Stimulated activated naive CD4-positive, alpha-beta T cell (primary cell): ENCODE measurements around the gene MAP1LC3B2.
"Not testable (repeated sequence)": the region's sequence is repeated elsewhere in the genome, so short reads cannot be mapped to it uniquely, and the experiment has no call there.

Source experiments
- DNase-seq, 6 experiments: peaks; one replicate each; lab custom pipeline; 2025; lab: John Stamatoyannopoulos, UW

MAP1LC3B2 gene

DNA sequence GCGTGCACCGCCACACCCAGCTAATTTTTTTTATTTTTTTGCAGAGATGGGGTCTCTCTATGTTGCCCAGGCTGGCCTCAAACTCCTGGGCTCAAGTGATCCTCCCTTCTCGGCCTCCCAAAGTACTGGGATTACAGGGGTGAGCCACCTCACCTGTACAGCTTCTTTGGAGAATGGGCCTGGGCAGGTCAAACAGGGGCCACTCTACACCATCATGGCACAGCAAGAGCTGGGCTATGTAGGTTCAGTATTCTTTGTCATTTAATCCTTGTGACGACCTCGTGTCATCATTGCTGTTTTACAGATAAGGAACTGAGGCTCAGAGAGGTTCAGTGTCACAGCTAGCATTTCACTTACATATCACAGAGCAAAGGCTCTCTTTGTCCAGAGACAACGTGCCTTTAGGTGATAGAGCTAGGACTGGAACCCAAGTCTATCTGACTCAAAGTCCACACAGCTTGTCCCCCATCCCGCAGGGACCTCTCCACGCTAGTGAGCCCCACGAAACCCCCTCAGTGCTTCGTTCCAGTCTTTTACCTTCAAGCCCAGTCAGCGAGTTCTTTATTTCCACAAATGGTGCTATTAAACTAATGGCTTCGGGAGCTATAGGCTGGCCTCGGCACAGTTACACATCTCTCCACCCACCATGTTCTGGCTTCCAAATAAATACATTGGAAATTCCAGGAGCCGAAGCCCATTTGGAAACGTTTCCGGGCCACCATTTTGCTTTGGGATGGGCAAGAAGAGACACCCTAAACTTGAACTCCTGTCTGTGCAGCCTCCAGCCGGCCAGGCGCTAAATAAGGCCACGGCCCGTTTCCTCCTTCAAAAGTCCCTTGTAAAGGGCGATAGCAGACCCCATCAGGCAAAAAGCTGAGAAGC, 660 bp upstream of the MAP1LC3B2 start:
- DNase-seq: no peak

DNA sequence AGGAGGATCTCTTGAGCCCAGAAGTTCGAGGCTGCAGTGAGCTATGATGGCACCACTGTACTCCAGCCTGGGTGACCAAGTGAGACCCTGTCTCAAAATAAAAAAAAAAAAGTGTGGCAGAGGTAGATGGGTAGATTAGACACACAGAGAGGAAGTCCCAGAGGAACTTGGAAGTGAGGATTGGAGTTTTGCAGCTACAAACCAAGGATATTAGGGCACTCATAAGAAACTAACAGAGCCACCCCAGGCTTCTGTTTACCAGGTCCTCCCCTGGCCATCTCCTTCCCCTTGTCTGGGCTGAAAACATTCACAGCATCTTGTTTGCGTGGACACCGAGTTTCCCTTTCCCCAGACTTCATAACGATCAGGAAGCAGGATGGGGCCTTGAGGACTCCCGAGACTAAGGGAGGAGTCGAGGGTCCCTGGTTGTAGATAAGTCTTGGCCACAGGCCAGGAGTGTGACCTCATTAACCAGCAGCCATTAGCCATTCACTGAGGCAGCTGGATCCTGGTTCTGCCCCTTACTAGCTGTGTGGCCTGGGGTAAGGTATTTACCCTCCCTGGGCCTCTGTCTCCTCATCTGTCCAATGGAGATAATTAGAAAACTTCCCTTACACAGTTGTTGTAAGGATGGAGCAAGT, 2.1 kb downstream of the MAP1LC3B2 start:
- DNase-seq: no peak

DNA sequence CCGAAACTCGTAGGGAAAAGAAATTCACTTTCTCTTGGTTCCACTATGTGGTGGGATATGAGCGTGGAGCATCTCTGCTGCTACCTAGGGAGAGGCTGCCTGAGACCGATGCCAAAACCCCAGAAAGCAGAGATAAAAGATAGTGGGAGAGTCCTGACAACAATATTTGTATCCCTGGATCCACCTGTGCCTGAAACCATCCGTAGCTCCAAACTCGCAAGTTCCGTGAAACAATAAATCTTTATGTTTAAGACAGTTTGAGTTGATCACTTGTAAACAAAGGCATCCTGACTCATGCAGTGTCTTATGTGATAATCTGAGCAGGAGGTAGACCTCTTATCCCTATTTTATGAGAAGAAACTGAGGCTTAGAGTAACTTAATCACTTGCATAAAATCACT, 2.9 kb downstream of the MAP1LC3B2 start:
- no peak for DNase-seq

DNA sequence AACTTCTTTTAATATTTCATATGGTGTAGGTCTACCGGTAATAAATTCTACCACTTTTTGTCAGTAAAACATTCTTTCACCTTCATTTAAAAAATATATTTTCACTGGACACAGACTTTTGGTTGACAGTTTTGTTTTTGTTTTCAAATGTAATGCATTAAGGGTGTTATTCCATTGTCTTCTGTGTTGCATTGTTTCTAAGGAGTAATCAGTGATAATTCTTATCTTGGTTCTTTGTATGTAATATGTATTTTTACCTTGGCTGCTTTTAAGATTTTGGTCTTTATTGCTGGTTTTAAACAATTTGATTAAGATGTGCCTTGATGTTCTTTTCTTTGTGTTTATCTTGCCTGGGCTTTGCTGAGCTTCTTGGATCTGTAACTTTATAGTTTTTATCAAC, 4.1 kb downstream of the MAP1LC3B2 start:
- no peak for DNase-seq

DNA sequence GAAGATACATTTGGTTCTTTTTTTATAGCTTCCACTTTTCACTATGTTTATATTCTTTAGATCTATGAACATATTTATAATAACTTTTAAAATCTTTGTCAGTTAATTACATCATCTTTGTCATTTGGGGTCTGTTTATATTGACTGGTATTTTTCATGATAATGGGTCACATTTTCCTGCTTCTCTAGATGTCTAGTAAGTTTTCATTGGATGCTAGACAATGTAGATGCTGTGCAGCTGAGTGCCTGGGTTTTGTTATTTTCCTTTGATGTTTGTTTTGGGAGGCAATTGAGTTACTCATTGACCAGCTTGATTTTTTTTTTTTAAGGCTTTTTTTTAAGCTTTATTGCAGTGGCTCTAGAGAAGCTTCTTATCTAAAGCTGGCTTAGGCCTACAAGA, 4.9 kb downstream of the MAP1LC3B2 start:
- no peak for DNase-seq

DNA sequence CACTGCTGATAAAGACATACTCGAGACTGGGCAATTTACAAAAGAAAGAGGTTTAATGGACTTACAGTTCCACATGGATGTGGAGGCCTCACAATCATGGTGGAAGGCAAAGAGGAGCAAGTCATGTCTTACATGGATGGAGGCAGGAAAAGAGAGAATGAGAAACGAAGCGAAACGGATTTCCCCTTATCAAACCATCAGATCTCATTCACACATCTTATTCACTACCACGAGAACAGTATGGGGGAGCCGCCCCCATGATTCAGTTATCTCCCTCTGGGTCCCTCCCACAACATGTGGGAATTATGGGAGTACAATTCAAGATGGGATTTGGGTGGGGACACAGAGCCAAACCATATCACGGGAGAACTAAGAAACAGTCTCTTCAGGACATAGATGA, 6.0 kb downstream of the MAP1LC3B2 start:
- DNase-seq: not testable (repeated sequence)

DNA sequence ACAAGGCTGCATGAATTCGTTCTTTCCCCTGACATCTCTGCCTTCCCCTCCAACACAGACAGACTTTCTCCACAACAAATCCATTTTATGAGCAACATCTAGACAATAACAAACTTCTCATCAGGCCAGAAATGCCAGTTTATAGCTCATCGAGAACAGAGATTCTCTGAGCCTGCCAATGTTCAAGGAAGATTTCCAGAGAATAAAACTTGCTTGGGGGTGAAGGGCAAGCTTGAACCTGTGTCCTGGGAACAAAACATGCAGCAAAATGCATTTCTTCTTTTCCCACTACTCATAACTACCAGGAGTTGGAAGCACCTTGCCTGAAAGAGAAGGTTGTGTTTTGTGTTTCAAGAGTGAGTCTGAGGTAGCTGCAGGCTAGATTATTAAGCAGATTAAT, 6.8 kb downstream of the MAP1LC3B2 start:
- DNase-seq: no peak

DNA sequence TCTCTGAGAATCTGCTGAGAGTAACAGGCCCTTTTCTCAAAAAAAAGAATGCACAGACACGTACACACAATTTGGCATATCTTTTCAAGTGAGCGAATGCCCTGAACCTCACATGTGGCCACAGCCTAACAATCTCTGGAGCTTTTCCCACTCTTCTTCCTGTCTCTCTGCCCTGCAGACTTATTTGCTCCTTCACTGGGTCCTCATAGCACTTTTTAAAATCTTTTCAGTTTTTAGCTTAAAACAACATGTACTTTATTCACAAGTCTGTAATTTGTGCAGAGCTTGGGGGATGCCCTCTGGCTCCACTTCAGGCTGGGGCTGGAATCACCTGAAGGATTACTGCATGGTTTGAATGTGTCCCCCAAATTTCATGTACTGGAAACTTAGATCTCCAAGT, 9.0 kb downstream of the MAP1LC3B2 start:
- DNase-seq: no peak

DNA sequence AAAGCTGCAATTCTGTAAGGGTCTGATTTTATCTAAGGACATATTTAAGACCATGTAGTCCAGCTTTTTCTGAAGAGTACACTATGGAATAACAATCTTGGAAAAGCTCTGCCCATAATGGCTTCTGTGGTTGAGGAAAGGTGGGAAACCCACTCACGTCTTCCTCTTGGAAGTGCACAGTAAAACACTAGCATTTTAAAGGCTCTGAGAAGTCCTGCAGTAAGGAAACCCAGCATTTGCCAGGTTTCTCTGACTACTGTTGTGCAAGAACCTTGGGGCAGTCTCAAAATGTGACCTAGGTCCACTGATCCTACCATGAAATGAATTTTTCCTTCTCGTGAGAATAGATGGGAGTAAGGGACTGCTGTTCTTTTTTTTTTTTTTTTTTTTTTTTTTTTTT, 11.9 kb downstream of the MAP1LC3B2 start:
- DNase-seq: no peak

DNA sequence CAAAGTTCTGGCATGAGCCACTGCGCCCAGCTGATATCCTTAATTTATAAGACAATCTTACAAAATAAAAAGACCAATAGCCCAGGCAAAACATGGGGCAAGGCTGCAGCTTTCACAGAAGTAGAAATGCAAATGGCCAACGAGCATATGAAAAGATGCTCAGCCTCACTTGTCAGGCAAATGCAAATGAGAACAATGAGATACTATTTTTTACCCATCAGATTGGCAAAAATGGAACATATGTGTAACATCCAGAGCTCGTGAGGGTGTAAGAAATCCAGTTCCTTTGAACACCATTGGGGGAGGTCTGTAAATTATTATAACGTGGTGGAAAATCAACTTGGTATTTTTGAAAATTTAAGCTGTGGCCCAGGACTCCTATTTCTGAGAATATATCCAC, 14.6 kb downstream of the MAP1LC3B2 start:
- no peak for DNase-seq

DNA sequence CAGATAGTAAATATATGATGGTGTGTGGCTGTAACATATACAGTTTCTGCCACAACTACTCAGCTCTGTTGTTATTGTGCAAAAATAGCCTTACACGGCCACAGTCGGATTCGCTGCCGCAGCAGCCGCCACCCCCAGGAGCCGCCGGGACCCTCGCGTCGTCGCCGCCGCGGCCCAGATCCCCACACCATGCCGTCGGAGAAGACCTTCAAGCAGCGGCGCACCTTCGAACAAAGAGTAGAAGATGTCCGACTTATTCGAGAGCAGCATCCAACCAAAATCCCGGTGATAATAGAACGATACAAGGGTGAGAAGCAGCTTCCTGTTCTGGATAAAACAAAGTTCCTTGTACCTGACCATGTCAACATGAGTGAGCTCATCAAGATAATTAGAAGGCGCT, 16.6 kb downstream of the MAP1LC3B2 start:
- DNase-seq: not testable (repeated sequence)

DNA sequence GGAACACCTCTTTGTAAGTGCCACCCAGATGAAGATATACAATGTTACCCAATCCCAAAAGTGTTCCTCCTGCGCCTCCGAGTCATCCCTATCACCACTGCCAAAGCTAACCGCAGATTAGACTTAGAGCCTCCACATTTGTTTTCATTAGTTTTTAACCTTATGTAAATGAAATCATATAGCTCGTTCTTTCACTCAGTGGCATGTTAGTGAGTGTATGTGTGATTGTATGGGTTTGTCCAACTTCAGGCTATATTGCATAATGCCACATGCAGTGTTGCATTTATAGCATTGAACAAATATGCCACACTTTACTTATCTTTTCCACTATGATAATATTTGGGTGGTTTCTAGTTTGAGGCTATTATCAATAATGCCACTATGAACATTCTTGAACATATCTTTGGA, 18.0 kb downstream of the MAP1LC3B2 start:
- no peak for DNase-seq

DNA sequence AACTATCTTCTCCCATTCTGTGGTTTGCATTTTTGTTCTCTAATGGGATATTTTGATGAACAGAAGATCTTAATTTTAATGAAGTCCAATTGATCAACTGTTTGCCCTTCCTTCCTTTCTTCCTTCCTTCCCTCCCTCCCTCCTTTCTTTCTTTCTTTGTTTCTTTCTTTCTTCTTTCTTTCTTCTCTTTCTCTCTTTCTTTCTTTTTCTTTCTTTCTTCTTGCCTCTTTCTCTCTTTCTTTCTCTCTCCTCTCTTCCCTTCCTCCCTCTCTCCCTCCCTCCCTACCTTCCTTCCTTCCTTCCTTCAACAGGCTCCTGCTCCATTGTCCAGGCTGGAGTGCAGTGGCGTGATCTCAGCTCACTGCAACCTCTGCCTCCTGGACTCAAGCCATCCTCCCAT, 18.9 kb downstream of the MAP1LC3B2 start:
- no peak for DNase-seq

DNA sequence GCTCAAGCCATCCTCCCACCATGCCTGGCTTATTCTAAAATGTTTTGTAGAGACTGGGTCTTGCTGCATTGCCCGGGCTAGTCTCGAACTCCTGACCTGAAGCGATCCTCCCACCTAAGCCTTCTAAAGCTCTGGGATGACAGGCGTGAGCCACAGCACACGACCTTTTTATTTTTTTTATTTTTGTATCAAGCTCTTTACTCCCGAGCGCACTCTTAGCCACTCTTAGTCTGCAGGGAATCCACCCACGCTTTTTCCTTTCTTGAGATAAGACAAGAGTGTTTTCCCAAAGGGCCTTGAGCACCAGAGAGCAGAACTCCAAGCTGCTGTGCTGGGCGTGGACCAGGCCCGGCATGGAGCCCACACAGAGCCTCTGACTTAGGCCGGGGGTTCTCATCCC, 23.4 kb downstream of the MAP1LC3B2 start:
- no peak for DNase-seq

DNA sequence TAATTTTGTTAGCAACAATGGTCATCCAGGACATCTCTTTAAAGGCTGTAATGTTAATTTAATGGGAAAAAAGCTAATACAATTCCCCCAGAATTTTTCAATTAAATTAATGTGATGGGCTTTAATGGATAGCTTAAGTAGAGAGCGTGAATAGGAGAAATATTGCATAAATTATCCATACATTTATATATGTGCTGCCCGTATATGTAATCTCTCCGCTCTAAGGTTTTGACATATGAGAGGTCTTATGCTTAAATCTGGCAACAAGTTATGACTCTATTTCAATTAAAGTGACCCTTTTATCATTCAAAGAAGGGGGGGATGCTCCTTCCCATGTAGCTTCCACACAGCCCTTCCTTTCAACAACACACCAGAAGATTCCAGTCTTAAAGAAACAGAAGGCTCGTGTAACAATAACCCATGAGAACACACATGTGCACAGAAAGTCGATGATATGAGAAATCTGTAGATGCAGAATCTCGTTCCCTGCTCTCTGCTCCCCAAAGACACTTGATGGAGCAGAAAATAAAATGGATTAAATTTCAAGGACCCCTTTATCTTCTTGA, 24.0 kb downstream of the MAP1LC3B2 start:
- no peak for DNase-seq

DNA sequence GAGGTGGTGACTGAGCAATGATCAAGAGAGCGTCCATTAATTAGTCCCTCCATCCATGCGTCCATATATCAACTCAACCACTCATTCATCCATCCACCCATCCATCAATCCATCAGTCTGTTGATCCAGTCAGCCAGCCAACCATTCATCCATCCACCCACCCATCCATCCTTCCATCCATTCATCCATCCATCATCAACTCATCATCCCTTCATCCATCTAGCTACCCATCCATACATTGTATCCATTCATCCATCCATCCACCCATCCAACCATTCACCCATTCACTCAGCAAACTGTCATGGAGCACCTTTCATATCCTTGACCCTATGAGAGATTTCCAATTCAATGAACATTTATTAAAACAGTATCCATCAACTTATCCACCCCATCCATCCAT, 28.1 kb downstream of the MAP1LC3B2 start:
- DNase-seq: no peak

DNA sequence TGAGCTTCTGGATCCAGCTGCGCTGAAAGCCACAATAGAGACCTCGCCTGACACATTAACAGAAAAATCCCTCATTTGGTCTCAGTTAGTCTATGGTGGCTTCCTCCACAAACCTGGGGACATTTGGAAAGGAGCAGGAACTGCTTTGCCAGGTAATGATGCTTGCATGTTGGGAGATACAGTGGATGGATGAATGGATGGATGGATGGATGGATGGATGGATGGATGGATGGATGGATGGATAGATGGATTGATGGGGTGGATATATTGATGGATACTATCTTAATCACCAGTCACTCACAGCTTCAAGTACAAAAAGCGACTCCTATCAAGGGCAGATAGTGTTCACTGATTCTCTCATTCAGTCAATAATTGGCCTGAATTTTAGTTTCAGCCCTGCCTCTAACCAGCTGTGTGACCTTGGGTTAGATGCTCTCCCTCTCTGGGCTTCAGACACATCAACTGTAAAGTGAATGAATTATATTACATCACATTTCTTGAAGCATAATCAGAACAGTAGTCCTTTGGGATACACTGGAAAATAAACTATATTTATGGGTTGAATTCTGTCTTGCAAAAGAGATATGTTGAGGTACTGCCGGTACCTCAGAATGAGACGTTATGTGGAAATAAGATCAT, 29.3 kb downstream of the MAP1LC3B2 start:
- DNase-seq: no peak

DNA sequence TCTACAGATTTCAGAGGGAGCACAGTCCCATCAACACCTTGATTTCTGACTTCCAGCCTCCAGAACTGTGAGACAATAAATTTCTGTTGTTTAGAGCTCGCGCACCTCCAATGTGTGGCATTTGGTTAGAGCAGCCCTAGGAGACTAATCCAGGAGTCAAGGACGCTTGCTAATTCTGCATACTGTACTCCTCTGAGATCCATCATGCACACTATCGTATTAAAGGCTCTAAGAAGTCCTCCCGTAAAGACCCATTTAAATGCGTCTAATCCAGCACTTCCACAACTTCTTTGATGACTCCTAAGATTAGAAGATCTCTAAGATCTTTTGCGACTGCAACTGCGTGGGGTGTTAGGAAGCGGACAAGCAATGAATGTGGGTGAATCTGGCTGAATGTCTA, 30.4 kb downstream of the MAP1LC3B2 start:
- DNase-seq: no peak

DNA sequence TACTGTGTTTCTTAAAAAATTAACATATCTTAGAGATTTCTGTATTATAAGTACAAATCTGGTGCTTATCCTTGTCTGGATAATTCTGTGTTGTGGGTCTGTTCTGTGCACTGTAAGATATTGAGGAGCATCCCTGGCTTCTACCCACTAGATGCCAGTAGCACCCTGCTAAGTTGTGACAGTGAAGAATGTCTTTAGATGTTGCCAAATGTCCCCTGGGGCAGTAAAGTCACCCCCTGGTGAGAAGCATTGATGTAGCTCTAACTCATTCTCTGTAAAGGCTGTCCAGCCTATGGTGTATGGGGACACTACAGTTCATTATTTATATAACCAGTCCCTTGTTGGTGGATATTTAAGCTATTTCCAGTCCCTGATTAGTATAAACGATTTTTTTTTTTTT, 31.4 kb downstream of the MAP1LC3B2 start:
- no peak for DNase-seq

DNA sequence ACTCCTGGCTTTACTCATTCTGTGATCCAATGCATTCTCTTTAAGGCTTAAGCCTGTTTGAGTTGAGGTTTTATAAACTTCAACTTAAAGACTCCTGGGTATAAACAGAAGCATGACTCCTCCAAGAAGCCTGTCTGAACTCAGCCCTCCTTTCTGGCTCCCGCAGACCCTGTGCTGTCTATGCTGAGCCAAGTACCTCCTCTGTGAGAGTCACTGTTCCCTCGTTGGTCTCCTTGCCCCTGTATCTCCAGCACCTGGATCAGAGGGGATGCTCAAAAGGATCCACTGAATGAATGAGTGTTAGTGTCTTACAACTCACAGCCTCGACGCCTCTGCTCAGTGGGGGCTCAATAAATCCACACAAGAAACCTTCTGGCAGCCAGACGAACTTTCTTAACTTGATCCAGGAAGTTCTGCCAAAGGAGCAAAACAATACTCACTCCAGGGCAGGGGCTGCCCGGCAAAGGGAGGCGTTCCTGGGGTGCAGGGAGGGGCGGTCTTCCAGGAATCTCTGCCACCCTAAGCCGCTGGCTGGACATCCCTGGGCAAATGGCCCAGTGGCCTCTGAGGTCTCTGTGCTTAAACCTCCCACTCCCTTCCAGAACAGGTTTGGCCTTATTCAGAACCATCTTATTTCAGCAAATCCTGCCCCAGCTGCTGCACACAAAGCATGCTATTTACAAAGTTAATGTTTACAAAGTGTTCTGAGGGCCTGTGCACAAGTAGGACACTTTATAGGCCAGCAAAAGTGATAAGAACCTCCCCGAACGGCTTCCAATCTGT, 32.9 kb downstream of the MAP1LC3B2 start:
- no peak for DNase-seq

DNA sequence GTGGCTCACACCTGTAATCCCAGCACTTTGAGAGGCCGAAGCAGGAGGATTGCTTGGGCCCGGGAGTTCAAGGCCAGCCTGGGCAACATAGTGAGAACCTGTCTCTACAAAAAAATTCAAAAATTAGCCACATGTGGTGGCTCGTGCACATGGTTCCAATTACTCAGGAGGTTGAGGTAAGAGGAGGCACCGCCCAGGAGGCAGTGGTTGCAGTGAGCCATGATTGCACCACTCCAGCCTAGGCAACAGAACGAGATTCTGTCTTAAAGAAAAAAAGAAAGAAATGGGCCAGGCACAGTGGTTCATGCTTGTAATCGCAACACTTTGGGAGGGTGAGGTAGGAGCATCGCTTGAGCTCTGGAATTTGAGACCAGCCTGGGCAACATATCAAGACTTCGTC, 33.5 kb downstream of the MAP1LC3B2 start:
- DNase-seq: no peak
